Neural cell (in vitro differentiated cells): Measurements from ENCODE around the gene CTRB2.

ENCODE experiments used
- CTCF ChIP-seq: fragments of 450-650 bp; IDR thresholded peaks from 2 replicates; pipeline ENCODE4 v1.5.1; 2014; ENCODE audit warnings: antibody characterized with exemption, mild to moderate bottlenecking, moderate library complexity; ENCODE audit not compliant: poor library complexity, severe bottlenecking
- EP300 ChIP-seq: fragments of 450-650 bp; conservative IDR thresholded peaks from 2 replicates; pipeline ENCODE4 v1.6.1; 2014; ENCODE audit warnings: antibody characterized with exemption, mild to moderate bottlenecking, moderate library complexity; ENCODE audit not compliant: poor library complexity, severe bottlenecking
- EZH2 ChIP-seq: fragments of 200-600, 300-800 bp; shearing (Covaris generic), sonication (generic); IDR thresholded peaks from 2 replicates; pipeline ENCODE4 v1.6.1; 2014; ENCODE audit warnings: antibody characterized with exemption, low read length, borderline replicate concordance, mild to moderate bottlenecking; ENCODE audit not compliant: insufficient read depth, poor library complexity, severe bottlenecking
- POLR2AphosphoS5 ChIP-seq: IDR thresholded peaks from 2 replicates; pipeline ENCODE4 v1.6.1; 2012
- RAD21 ChIP-seq: fragments of 450-650 bp; conservative IDR thresholded peaks from 2 replicates; pipeline ENCODE4 v1.6.1; 2014; ENCODE audit warnings: antibody characterized with exemption, mild to moderate bottlenecking, moderate library complexity
- SMC3 ChIP-seq: fragments of 450-650 bp; conservative IDR thresholded peaks from 2 replicates; pipeline ENCODE4 v1.6.1; 2014; ENCODE audit warnings: antibody characterized with exemption, mild to moderate bottlenecking, moderate library complexity; ENCODE audit not compliant: poor library complexity
- TAF1 ChIP-seq: IDR thresholded peaks from 2 replicates; pipeline ENCODE4 v1.6.1; 2012; ENCODE audit warnings: low read depth
- TF ChIP-seq, protein P1 (sequence below): IDR thresholded peaks from 2 replicates; pipeline ENCODE4 v1.6.1; 2012; ENCODE audit warnings: borderline replicate concordance

- TF ChIP-seq POLR2AphosphoS5 (no peak), CTCF (no peak), SMC3 (no peak), RAD21 (no peak), EZH2 (no peak), TAF1 (no peak), EP300 (no peak)
- TF ChIP-seq, protein P1, sequence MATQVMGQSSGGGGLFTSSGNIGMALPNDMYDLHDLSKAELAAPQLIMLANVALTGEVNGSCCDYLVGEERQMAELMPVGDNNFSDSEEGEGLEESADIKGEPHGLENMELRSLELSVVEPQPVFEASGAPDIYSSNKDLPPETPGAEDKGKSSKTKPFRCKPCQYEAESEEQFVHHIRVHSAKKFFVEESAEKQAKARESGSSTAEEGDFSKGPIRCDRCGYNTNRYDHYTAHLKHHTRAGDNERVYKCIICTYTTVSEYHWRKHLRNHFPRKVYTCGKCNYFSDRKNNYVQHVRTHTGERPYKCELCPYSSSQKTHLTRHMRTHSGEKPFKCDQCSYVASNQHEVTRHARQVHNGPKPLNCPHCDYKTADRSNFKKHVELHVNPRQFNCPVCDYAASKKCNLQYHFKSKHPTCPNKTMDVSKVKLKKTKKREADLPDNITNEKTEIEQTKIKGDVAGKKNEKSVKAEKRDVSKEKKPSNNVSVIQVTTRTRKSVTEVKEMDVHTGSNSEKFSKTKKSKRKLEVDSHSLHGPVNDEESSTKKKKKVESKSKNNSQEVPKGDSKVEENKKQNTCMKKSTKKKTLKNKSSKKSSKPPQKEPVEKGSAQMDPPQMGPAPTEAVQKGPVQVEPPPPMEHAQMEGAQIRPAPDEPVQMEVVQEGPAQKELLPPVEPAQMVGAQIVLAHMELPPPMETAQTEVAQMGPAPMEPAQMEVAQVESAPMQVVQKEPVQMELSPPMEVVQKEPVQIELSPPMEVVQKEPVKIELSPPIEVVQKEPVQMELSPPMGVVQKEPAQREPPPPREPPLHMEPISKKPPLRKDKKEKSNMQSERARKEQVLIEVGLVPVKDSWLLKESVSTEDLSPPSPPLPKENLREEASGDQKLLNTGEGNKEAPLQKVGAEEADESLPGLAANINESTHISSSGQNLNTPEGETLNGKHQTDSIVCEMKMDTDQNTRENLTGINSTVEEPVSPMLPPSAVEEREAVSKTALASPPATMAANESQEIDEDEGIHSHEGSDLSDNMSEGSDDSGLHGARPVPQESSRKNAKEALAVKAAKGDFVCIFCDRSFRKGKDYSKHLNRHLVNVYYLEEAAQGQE: no peak
These were observed 12.1 kb upstream of the CTRB2 start for GRCh38 chr16:75219088-75219487.
